Measurements from ENCODE around the gene KIF9. TPM values are rescaled to one million over a fixed set of nuclear protein-coding genes. Genes with fewer than 3 reads are reported as not detected.

KIF9 gene
- total RNA-seq, 2 experiments from 2014 or later: 8.3 to 8.8 TPM

DNA sequence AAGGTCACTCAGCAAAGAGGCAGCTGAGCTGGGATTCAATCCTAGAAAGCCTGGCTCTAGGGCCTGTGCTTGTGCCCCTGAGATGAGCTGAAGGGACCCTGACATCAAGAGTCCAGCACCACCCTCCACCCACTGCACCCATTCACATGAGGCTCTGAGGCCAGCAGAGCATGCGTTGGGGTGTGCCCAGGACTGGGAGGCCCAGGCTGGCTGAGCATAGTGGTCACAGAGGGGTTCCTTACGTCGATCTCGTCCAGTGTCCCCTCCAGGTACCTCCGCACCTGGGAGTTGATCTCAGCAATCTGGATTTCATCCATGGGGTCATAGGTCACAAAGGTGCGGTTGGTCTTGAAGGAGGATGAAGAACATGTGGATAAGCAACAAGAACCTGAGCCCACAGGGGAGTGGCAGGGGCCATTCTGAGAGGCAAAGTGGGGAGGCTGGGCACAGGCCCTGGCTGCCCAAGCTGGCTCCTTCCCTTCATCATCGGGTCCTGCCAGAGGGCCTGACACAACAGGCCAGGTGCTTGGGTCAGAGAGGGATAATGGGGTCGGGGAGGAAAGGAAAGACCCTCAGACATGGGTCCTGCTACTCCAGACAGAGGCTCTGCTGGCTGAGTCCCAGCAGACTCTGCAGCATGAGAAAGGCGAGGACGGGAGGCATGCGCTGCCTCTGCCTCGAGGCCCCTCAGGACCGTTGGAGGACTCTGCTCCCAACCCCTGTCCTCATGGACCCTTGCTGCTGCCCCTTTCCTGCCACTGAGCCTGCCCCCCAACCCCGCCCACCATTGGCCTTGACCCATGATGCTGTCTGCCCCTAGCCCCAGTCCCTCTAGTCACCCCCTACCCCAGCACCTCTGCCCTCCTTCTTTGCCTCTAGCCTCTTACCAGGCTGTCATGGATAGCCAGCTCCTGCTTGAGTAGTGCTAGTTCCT, 35.2 kb downstream of the KIF9 start:
- H3K9me3 Mint-ChIP-seq: no peaks in the 10 kb centered on the region
- CTCF ChIA-PET: no interaction called here
- ATAC-seq (no peak), DNase-seq (no peak)
- intact Hi-C loops (cut with micrococcal nuclease): no loop called here
- no peak overlapping the region for H3K4me3 Mint-ChIP-seq
- no peak overlapping the region for H3K27ac Mint-ChIP-seq
- H3K4me1 Mint-ChIP-seq (ENCODE audit: low read depth): no peaks in the 10 kb centered on the region
- no peaks in the 10 kb centered on the region for H3K36me3 Mint-ChIP-seq (ENCODE audit: low read depth)
- POLR2A ChIA-PET: no interaction called here
- no peak for TF ChIP-seq CTCF (IDR thresholded peaks at IDR 0.05)
- no peaks in the 10 kb centered on the region for H3K27me3 Mint-ChIP-seq

DNA sequence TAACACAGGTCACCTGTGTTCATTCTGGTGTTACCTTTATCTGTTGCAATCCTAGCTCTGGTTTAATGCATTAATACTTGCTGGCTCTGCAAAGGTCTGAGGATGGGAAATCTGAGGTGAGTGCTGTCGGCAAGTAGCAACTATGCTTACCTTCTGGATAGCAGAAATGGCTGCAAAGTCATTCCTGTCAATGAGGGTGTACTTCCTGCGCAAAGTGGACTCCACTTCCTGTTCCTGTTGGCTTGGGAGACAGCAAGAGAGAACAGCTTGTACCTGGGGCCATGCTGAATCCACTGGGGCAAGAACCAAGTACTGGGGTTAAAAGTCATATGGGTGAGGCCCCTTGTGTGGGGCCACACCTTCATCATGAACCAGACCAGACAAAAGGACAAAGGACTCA, 37.3 kb downstream of the KIF9 start:
- TF ChIP-seq CTCF (IDR thresholded peaks at IDR 0.05): no peak
- ChIA-PET POLR2A (interaction anchor here (1.0 to 1.1 kb wide), 2 partner anchors 25 to 386 kb away, joined by 3 to 4 read pairs; no protein-coding TSS in a partner anchor), CTCF (no interaction called here)
- Mint-ChIP-seq H3K27me3 (no peaks in the 10 kb centered on the region), H3K4me3 (no peak overlapping the region), H3K4me1 (ENCODE audit: low read depth) (no peaks in the 10 kb centered on the region), H3K36me3 (ENCODE audit: low read depth) (no peaks in the 10 kb centered on the region), H3K9me3 (no peaks in the 10 kb centered on the region), H3K27ac (no peak overlapping the region)
- no peak for ATAC-seq
- intact Hi-C loops (cut with micrococcal nuclease): no loop called here
- DNase-seq: no peak

GRCh38 chr3:47244531-47245100, 38.0 kb downstream of the KIF9 start:
- DNase-seq: no peak
- ChIA-PET POLR2A (interaction anchor here (1.0 kb wide), 1 partner anchor 26 kb away, joined by 4 read pairs; no protein-coding TSS in a partner anchor), CTCF (no interaction called here)
- H3K36me3 Mint-ChIP-seq (ENCODE audit: low read depth): no peaks in the 10 kb centered on the region
- H3K27ac Mint-ChIP-seq: no peak overlapping the region
- H3K27me3 Mint-ChIP-seq: no peaks in the 10 kb centered on the region
- TF ChIP-seq CTCF (IDR thresholded peaks at IDR 0.05): no peak
- no peak overlapping the region for H3K4me3 Mint-ChIP-seq
- no peak for ATAC-seq
- H3K4me1 Mint-ChIP-seq (ENCODE audit: low read depth): no peaks in the 10 kb centered on the region
- intact Hi-C loops (cut with micrococcal nuclease): no loop called here
- no peaks in the 10 kb centered on the region for H3K9me3 Mint-ChIP-seq

DNA sequence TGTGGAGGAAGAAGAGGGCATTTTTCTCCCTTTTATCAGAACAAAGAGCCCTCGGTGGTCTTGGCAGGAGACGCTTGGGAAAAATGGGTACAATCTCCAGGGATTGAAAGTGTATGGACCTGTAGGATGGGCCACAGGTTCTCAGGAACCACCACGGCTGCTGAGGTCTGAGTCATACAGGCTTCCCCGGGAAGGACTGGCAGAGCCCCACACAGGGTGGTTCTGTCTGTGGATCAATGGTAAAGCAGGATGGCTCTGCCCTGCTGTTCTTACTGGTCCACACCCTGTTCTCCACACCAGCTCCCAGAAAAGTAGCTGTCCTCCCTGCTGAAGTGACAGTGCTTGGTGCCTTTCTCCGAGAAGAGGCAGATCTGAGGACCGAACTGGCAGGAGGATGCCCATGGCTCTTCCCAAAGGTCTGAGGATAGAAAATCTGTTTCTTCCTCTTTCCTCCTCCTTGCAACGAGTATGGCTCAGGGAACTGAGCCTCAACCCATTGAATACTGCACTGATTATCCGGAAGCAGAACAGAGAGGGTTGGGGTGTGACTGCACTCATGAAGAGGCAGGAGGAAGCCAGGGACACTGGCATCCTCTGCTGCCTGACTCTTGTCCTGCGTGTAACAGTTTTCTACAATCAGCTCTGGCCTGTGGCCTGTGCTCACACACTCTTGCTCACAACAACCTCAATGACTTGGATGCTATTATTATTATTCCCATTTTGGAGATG, 39.0 kb downstream of the KIF9 start:
- no peak for ATAC-seq
- no peak for TF ChIP-seq CTCF (IDR thresholded peaks at IDR 0.05)
- CTCF ChIA-PET: no interaction called here
- intact Hi-C loops (cut with micrococcal nuclease): no loop called here
- DNase-seq: no peak
- Mint-ChIP-seq H3K36me3 (ENCODE audit: low read depth) (no peaks in the 10 kb centered on the region), H3K27me3 (no peaks in the 10 kb centered on the region), H3K27ac (no peak overlapping the region), H3K4me3 (no peak overlapping the region), H3K4me1 (ENCODE audit: low read depth) (no peaks in the 10 kb centered on the region), H3K9me3 (no peaks in the 10 kb centered on the region)
- POLR2A ChIA-PET: no interaction called here

GRCh38 chr3:47239929-47240328, 42.7 kb downstream of the KIF9 start:
- Mint-ChIP-seq H3K4me1 (ENCODE audit: low read depth) (no peaks in the 10 kb centered on the region), H3K4me3 (no peak overlapping the region), H3K27ac (no peak overlapping the region), H3K27me3 (no peaks in the 10 kb centered on the region), H3K36me3 (ENCODE audit: low read depth) (no peaks in the 10 kb centered on the region), H3K9me3 (no peaks in the 10 kb centered on the region)
- no peak for DNase-seq
- POLR2A ChIA-PET: no interaction called here
- no peak for TF ChIP-seq CTCF (IDR thresholded peaks at IDR 0.05)
- ATAC-seq: no peak
- intact Hi-C loops (cut with micrococcal nuclease): no loop called here
- CTCF ChIA-PET: no interaction called here

Measured in activated CD8-positive, alpha-beta T cell treated with anti-CD3 and anti-CD28 coated beads for 36 hours (primary cell).